HepG2 (cell line): ENCODE data around the gene TLCD3B. TPM values are rescaled to one million over a fixed set of nuclear protein-coding genes. Genes with fewer than 3 reads are reported as not detected.

ENCODE experiments used
- AGO1 ChIP-seq: fragments of 200-400 bp; formaldehyde crosslinking; IDR thresholded peaks from 2 replicates; pipeline ENCODE4 v1.6.1; 2017; ENCODE audit warnings: mild to moderate bottlenecking, low read depth, low read length, moderate library complexity; ENCODE audit not compliant: poor library complexity, severe bottlenecking
- ARID5B ChIP-seq: IDR thresholded peaks from 2 replicates; pipeline ENCODE4 v1.4.0; 2020; ENCODE audit warnings: mild to moderate bottlenecking, missing genetic modification reagents
- EEA1 ChIP-seq: sonication (generic); formaldehyde crosslinking; IDR thresholded peaks from 2 replicates; pipeline ENCODE4 v1.5.1; 2020; ENCODE audit warnings: mild to moderate bottlenecking, missing genetic modification reagents, borderline replicate concordance
- EED ChIP-seq: sonication (generic); formaldehyde crosslinking; IDR thresholded peaks from 2 replicates; pipeline ENCODE4 v1.5.0; 2020; ENCODE audit warnings: mild to moderate bottlenecking, missing genetic modification reagents
- FUBP1 ChIP-seq: sonication (generic); formaldehyde crosslinking; IDR thresholded peaks from 2 replicates; pipeline ENCODE4 v1.5.1; 2020; ENCODE audit warnings: missing genetic modification reagents, mild to moderate bottlenecking, borderline replicate concordance
- GPN1 ChIP-seq: sonication (generic); formaldehyde crosslinking; IDR thresholded peaks from 2 replicates; pipeline ENCODE4 v1.5.1; 2020; ENCODE audit warnings: missing genetic modification reagents, borderline replicate concordance
- HDAC2 ChIP-seq: sonication (generic); formaldehyde crosslinking; IDR thresholded peaks from 2 replicates; pipeline ENCODE4 v1.4.0; 2020; ENCODE audit warnings: missing genetic modification reagents
- YY1 ChIP-seq: IDR thresholded peaks from 2 replicates; pipeline ENCODE4 v1.6.1; 2011; ENCODE audit warnings: low read length, low read depth, moderate library complexity, mild to moderate bottlenecking; ENCODE audit not compliant: insufficient read depth, insufficient replicate concordance
- ZBTB7A ChIP-seq: sonication (generic); formaldehyde crosslinking; IDR thresholded peaks from 2 replicates; pipeline ENCODE4 v1.8.0; 2022; ENCODE audit warnings: mild to moderate bottlenecking, missing genetic modification reagents
- ZFAT ChIP-seq: sonication (generic); formaldehyde crosslinking; conservative IDR thresholded peaks from 2 replicates; pipeline ENCODE4 v1.8.1; 2023; ENCODE audit warnings: missing genetic modification reagents, inconsistent platforms
- ZNF251 ChIP-seq: sonication (generic); formaldehyde crosslinking; IDR thresholded peaks from 2 replicates; pipeline ENCODE4 v1.9.0; 2021; ENCODE audit warnings: mild to moderate bottlenecking, missing genetic modification reagents
- ZNF30 ChIP-seq: sonication (generic); formaldehyde crosslinking; IDR thresholded peaks from 2 replicates; pipeline ENCODE4 v1.5.0; 2020; ENCODE audit warnings: mild to moderate bottlenecking, missing genetic modification reagents
- ZNF546 ChIP-seq: sonication (generic); formaldehyde crosslinking; conservative IDR thresholded peaks from 2 replicates; pipeline ENCODE4 v1.8.1; 2023; ENCODE audit warnings: mild to moderate bottlenecking, missing genetic modification reagents
- ZNF547 ChIP-seq: sonication (generic); formaldehyde crosslinking; IDR thresholded peaks from 2 replicates; pipeline ENCODE4 v1.5.1; 2020; ENCODE audit warnings: mild to moderate bottlenecking, missing genetic modification reagents
- ZNF567 ChIP-seq: sonication (generic); formaldehyde crosslinking; IDR thresholded peaks from 2 replicates; pipeline ENCODE4 v1.8.1; 2023; ENCODE audit warnings: mild to moderate bottlenecking, missing genetic modification reagents, borderline replicate concordance
- ZNF615 ChIP-seq: sonication (generic); formaldehyde crosslinking; IDR thresholded peaks from 2 replicates; pipeline ENCODE4 v1.5.0; 2020; ENCODE audit warnings: mild to moderate bottlenecking, missing genetic modification reagents, borderline replicate concordance
- polyA plus RNA-seq, 8 experiments: library from polyadenylated mRNA; depleted of rRNA in 3 of 8; stranded (reverse) in 7 of 8; unstranded in 1 of 8; fragments of >200 nt; fragmentation: Illumina TruSeq in 4 of 8; extraction: Trizol in 4 of 8; gene quantifications; 2 replicates each; pipeline versions ENCODE4 v1.2.1 to v1.2.3, GENCODE V29; 2011 to 2016; ENCODE audit warnings: low read depth in 4 of 8, missing spikeins in 1 of 8, mixed read lengths in 1 of 8; ENCODE audit not compliant: insufficient read depth in 1 of 8
- total RNA-seq, 5 experiments: library from RNA; depleted of rRNA; stranded (reverse); fragments of >200 nt; fragmentation: Illumina TruSeq; extraction: Trizol; gene quantifications; 2 replicates each; pipeline ENCODE4 v1.2.3, GENCODE V29; 2016; ENCODE audit warnings: low read depth in 1 of 5
- TF ChIP-seq, protein P1 (sequence below): sonication (generic); formaldehyde crosslinking; IDR thresholded peaks from 2 replicates; pipeline ENCODE4 v1.4.0; 2020; ENCODE audit warnings: mild to moderate bottlenecking, low read depth, missing genetic modification reagents

Gene TLCD3B
- total and polyA plus RNA-seq, 2 of the 13 experiments (the other 11 are each of a cell fraction or from before 2014, with no cell fraction given), result not detected

GRCh38 chr16:30065102-30065942 lies 34.3 kb upstream of the TLCD3B start, which contains the start of gene ALDOA (continued):
- TF ChIP-seq ARID5B (CRISPR knock-in tag), result no peak; the same call in none of the 2 replicates
- TF ChIP-seq ZFAT (CRISPR knock-in tag), result peak; percentile 77; the same call in 1 of the 2 replicates
- no peak; the same call in 1 of the 2 replicates for TF ChIP-seq ZNF546 (CRISPR knock-in tag)
- TF ChIP-seq FUBP1 (CRISPR knock-in tag), result no peak
- TF ChIP-seq YY1, result peak; percentile 82
- peak; percentile 88 for TF ChIP-seq ZNF547 (CRISPR knock-in tag)
- peak; percentile 87; the same call in 1 of the 2 replicates for TF ChIP-seq EED (CRISPR knock-in tag)
- TF ChIP-seq ZNF567 (CRISPR knock-in tag), result peak; percentile 96
- TF ChIP-seq, protein P1, sequence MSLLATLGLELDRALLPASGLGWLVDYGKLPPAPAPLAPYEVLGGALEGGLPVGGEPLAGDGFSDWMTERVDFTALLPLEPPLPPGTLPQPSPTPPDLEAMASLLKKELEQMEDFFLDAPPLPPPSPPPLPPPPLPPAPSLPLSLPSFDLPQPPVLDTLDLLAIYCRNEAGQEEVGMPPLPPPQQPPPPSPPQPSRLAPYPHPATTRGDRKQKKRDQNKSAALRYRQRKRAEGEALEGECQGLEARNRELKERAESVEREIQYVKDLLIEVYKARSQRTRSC (CRISPR knock-in tag), result no peak; the same call in 1 of the 2 replicates
- peak; percentile 31; the same call in 1 of the 2 replicates for TF ChIP-seq ZNF615
- TF ChIP-seq AGO1, result peak; percentile 79
- TF ChIP-seq ZNF30 (CRISPR knock-in tag), result peak; percentile 98; the same call in 1 of the 2 replicates
- TF ChIP-seq ZBTB7A (CRISPR knock-in tag), result peak; percentile 97
- 0 out of 2 replicates have a peak, but pooled peaks have one; percentile 83 for TF ChIP-seq ZNF251 (CRISPR knock-in tag)
- peak; percentile 71; the same call in 1 of the 2 replicates for TF ChIP-seq GPN1 (CRISPR knock-in tag)
- TF ChIP-seq EEA1 (CRISPR knock-in tag), result peak; percentile 99
- TF ChIP-seq HDAC2, result peak; percentile 93
